LoVo (cell line): Measurements from ENCODE around the gene KRT12.
"Not testable (repeated sequence)": the region's sequence is repeated elsewhere in the genome, so short reads cannot be mapped to it uniquely, and the experiment has no call there.

Experiments
- DNase-seq: peaks from one replicate; pipeline ENCODE4 v3.0.0-alpha.2; 2016; ENCODE audit warnings: low spot score

Gene KRT12

GRCh38 chr17:40814657-40815056 lies 52.4 kb downstream of the KRT12 start:
- not testable (repeated sequence) for DNase-seq

GRCh38 chr17:40813804-40814203 lies 53.2 kb downstream of the KRT12 start:
- no peak for DNase-seq

GRCh38 chr17:40812639-40813038 lies 54.4 kb downstream of the KRT12 start:
- DNase-seq = no peak
